HG03025 (cell line): ENCODE data around the gene SNRPA.
"Not testable (repeated sequence)": the region's sequence is repeated elsewhere in the genome, so short reads cannot be mapped to it uniquely, and the experiment has no call there.

ENCODE experiments used
- ATAC-seq: cut with Tn5 transposase; IDR thresholded peaks from one replicate; pipeline ENCODE4 v1.9.1; 2021; ENCODE audit warnings: mild to moderate bottlenecking, moderate library complexity; ENCODE audit not compliant: unreplicated experiment, low FRiP score

The SNRPA gene

GRCh38 chr19:40810160-40810559, 59.2 kb downstream of the SNRPA start:
- no peak for ATAC-seq

DNA sequence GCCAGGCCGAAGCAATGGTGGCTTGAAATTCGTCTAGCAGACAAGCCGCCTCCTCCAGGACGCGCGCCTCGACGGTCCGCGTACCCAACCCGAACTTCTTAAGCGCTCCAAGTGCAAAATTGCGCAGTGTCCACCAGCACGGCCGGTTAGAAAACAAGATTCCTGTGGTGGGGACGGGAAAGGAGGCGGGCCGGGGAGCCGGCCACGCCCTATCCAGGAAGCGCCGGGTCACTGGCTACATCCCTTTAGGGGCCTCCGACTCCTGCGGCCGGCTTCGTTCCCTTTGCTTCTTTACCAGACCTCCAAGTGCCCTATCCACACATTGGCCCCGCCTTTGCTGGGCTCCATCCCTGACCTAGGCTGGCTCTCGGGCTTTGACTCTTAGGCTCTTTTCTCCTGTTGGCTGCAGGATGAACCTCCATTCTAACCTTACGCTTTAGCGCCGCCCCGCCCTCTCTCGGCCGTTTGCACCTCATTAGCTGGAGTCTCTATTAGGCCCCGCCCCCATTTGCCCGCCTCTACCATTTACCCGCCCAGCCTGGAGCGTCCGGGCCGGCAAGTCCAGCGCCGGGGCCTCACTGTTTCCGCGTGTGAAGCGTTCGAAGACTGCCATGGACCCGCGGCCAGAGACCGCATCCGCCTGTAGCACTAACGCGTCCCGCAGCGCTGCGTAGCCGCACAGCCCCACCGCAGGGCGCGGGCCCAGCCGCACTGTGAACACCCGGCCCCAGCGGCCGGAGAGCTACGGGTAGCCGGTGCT, 59.8 kb downstream of the SNRPA start:
- ATAC-seq, result not testable (repeated sequence)

DNA sequence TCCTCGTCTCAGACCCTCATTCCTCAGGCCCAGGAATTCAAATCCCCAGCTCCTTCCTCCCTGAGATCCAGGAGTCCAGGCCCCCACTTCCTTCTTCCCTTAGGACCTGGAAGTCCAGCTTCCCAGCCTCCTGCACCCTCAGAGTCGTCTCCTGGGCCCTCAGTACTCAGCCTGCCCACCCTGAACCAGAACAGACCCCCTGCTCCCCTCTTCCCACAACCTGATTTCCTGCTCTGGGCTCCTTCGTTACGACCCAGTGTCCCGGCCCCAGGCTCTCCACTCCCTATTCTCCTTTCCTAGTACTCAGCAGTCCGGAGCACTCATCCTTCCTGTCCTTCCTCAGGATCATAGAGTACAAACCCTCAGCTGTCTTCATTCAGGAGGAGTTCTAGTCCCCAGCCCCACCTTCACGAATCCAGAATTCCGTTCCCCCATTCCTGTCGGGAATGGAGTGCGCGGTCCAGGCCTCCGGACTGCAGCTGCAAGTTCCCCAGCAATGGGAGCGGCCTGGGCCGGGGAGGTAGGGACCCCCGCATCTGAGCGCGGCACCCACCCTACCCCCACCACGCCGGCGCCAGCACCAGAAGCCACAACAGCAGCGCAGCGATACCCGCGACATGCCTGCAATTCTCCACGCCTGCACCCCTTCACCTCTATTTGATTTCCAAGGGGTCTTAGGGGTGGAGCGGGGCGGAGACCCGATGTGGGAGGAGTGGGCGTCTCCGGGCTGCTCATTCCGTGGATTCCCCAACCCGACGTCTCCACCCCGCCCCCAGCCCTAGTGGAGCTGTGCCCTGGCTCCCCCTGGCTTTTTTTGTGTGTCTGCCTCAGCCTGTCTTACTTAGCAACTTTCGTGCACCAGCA, 60.7 kb downstream of the SNRPA start:
- ATAC-seq, result no peak

- not testable (repeated sequence) for ATAC-seq
Observed at GRCh38 chr19:40812571-40812970, 61.6 kb downstream of the SNRPA start.

- ATAC-seq, result no peak
Observed at GRCh38 chr19:40813182-40813581, 62.2 kb downstream of the SNRPA start.
